MCF 10A (cell line): ENCODE measurements around the gene RIBC2. TPM values are rescaled to one million over a fixed set of nuclear protein-coding genes. Genes with fewer than 3 reads are reported as not detected.
"Not testable (repeated sequence)": the region's sequence is repeated elsewhere in the genome, so short reads cannot be mapped to it uniquely, and the experiment has no call there.

Experiments used
- BruUV-seq: library from RNA; stranded (reverse); fragments of 400-500 nt; replicated peaks from 2 replicates; lab custom pipeline; 2021; lab: Mats Ljungman, UMichigan
- CTCF ChIA-PET: fragments of 300-600 bp; sonication (Branson Sonifier 250); formaldehyde crosslinking; extraction: SDS; loops from one replicate; lab custom pipeline; 2021; ENCODE audit warnings: antibody characterized with exemption, inconsistent platforms; lab: Yijun Ruan, JAX
- POLR2A ChIA-PET: fragments of 300-600, 350-650 bp; sonication (Branson Sonifier 250); formaldehyde crosslinking; extraction: SDS; loops from one replicate; lab custom pipeline; 2020; ENCODE audit warnings: antibody characterized with exemption, inconsistent platforms; lab: Yijun Ruan, JAX
- DNase-seq: peaks from one replicate; pipeline ENCODE4 v3.0.0-alpha.2; 2018; ENCODE audit not compliant: unreplicated experiment
- H3K27ac Mint-ChIP-seq: one replicate; pipeline ENCODE4 v1.8.0; 2022; ENCODE audit warnings: mild to moderate bottlenecking, low read depth, mixed read lengths; ENCODE audit not compliant: unreplicated experiment
- H3K27me3 Mint-ChIP-seq: one replicate; pipeline ENCODE4 v1.8.0; 2022; ENCODE audit warnings: mixed read lengths; ENCODE audit not compliant: insufficient read depth, unreplicated experiment
- H3K36me3 Mint-ChIP-seq: one replicate; pipeline ENCODE4 v1.8.0; 2022; ENCODE audit warnings: mild to moderate bottlenecking, moderate library complexity, mixed read lengths; ENCODE audit not compliant: insufficient read depth, unreplicated experiment
- H3K4me1 Mint-ChIP-seq: one replicate; pipeline ENCODE4 v1.8.0; 2022; ENCODE audit warnings: mixed read lengths; ENCODE audit not compliant: insufficient read depth, unreplicated experiment
- H3K4me3 Mint-ChIP-seq: one replicate; pipeline ENCODE4 v1.8.0; 2022; ENCODE audit warnings: mild to moderate bottlenecking, moderate library complexity, mixed read lengths; ENCODE audit not compliant: unreplicated experiment
- H3K9me3 Mint-ChIP-seq: one replicate; pipeline ENCODE4 v1.8.0; 2022; ENCODE audit warnings: mixed read lengths; ENCODE audit not compliant: unreplicated experiment
- intact Hi-C: fragments of 100-400 bp; cut with micrococcal nuclease; formaldehyde crosslinking; loops from 2 replicates; pipeline ENCODE4 v1.14.1; 2022
- total RNA-seq: library from RNA; stranded (reverse); gene quantifications from 2 replicates; pipeline ENCODE4 v1.2.3, GENCODE V29; 2022
- TF ChIP-seq, protein P1 (sequence below): fragments of 200-600 bp; IDR thresholded peaks from one replicate; pipeline ENCODE4 v1.8.0; 2022; ENCODE audit warnings: antibody characterized with exemption, mild to moderate bottlenecking; ENCODE audit not compliant: unreplicated experiment

The RIBC2 gene
- total RNA-seq, 1 experiment from 2014 or later: 0.26 TPM

DNA sequence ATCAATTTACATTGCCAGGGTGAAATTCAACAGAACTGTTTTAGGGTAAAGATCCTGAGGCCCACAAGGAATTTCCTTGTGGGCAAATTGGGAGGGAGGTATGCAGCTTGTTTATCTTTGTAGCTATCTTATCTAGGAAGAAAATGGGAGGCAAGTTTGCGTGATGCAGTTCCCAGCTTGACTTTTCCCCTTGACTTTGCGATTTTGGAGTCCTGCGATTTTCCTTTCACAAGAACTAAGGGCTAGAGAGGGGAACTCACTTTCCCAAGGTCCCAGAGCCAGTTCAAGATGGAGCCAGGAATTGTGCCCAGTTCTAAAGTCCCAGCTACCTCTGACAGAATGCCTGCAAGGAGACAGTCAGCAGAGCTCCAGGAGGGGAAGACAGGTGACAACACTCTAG, 30.7 kb downstream of the RIBC2 start:
- TF ChIP-seq, protein P1, sequence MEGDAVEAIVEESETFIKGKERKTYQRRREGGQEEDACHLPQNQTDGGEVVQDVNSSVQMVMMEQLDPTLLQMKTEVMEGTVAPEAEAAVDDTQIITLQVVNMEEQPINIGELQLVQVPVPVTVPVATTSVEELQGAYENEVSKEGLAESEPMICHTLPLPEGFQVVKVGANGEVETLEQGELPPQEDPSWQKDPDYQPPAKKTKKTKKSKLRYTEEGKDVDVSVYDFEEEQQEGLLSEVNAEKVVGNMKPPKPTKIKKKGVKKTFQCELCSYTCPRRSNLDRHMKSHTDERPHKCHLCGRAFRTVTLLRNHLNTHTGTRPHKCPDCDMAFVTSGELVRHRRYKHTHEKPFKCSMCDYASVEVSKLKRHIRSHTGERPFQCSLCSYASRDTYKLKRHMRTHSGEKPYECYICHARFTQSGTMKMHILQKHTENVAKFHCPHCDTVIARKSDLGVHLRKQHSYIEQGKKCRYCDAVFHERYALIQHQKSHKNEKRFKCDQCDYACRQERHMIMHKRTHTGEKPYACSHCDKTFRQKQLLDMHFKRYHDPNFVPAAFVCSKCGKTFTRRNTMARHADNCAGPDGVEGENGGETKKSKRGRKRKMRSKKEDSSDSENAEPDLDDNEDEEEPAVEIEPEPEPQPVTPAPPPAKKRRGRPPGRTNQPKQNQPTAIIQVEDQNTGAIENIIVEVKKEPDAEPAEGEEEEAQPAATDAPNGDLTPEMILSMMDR: no peak
- DNase-seq: no peak
- Mint-ChIP-seq H3K27me3 (no peaks in the 10 kb centered on the region), H3K4me1 (peaks cover 24% of the 10 kb centered on the region), H3K9me3 (no peaks in the 10 kb centered on the region), H3K4me3 (no peak overlapping the region), H3K36me3 (no peaks in the 10 kb centered on the region), H3K27ac (peak overlapping the region; percentile 7)
- POLR2A ChIA-PET: interaction anchor here (1.9 to 5.1 kb wide), 3 partner anchors 26 to 108 kb away, joined by 4 to 31 read pairs (median 8); no protein-coding TSS in a partner anchor
- no TSS peak for BruUV-seq
- CTCF ChIA-PET: interaction anchor here (0.6 to 10.5 kb wide), 5 partner anchors 26 to 534 kb away, joined by 3 to 142 read pairs (median 3); no protein-coding TSS in a partner anchor
- intact Hi-C loops: no loop called here

DNA sequence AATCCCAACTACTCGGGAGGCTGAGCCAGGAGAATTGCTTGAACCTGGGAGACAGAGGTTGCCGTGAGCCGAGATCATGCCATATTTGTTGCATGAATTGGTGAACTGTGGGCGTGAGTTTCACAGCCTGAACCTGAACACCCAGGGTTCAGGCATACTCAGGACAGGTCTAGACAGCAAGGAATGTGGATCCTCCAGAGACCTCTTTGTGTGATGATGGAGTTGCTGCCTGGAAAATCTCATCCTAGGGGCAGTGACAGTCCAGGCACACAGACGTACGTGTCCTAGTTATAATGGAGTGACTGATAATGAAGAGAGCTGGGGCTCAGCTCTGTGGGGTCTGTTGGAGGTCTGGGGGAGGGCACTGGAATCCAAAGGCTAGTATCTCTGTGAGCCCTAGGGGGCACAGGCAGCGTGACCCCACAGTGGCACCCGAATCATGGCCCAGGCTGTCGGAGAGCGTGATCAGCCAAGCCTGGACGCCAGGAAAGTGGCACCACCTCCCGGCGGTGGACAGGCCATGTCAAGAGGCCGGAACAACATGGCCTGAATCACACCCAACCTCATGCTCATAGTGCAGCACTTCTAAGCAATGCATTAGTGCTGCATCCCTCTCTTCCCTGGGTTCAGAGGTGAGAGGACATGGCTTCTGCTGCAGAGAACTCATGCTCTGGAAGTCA, 31.7 kb downstream of the RIBC2 start:
- intact Hi-C loops: no loop called here
- H3K27me3 Mint-ChIP-seq: no peaks in the 10 kb centered on the region
- no peak overlapping the region for H3K27ac Mint-ChIP-seq
- H3K4me3 Mint-ChIP-seq: no peak overlapping the region
- peaks cover 24% of the 10 kb centered on the region for H3K4me1 Mint-ChIP-seq
- BruUV-seq: no TSS peak
- no peaks in the 10 kb centered on the region for H3K9me3 Mint-ChIP-seq
- CTCF ChIA-PET: interaction anchor here (10.5 kb wide), 1 partner anchor 108 kb away, joined by 142 read pairs; no protein-coding TSS in a partner anchor
- POLR2A ChIA-PET: interaction anchor here (1.1 to 5.1 kb wide), 2 partner anchors 11 to 25 kb away, joined by 4 to 31 read pairs; no protein-coding TSS in a partner anchor
- TF ChIP-seq, protein P1: no peak
- H3K36me3 Mint-ChIP-seq: no peaks in the 10 kb centered on the region
- DNase-seq: no peak

DNA sequence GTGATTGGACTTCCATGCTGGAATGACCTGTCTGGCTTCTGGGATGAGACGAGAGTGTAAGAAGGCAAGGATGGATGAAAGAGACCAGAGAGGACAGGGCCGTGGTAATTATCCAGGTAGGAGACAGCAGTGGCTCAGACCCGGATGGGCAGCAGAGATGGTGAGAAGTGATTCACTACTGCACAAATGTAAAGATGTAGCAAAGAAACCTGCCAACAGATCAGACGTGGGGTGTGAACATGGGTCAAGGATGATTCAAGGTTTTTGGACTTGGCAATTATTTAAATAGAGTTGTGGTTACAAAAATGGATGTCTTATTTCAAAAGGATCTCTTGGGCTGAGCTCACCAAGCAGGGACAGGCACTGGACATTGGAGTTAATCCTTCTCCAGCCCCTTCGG, 32.7 kb downstream of the RIBC2 start:
- H3K4me1 Mint-ChIP-seq: peaks cover 18% of the 10 kb centered on the region
- no peaks in the 10 kb centered on the region for H3K36me3 Mint-ChIP-seq
- POLR2A ChIA-PET: interaction anchor here (1.1 kb wide), 1 partner anchor 10 kb away, joined by 4 read pairs; no protein-coding TSS in a partner anchor
- peak; percentile 30 for DNase-seq
- H3K27ac Mint-ChIP-seq: no peak overlapping the region
- H3K9me3 Mint-ChIP-seq: no peaks in the 10 kb centered on the region
- CTCF ChIA-PET: interaction anchor here (0.6 to 10.5 kb wide), 3 partner anchors 15 to 107 kb away, joined by 4 to 142 read pairs (median 18); no protein-coding TSS in a partner anchor
- H3K4me3 Mint-ChIP-seq: no peak overlapping the region
- no TSS peak for BruUV-seq
- TF ChIP-seq, protein P1: no peak
- no peaks in the 10 kb centered on the region for H3K27me3 Mint-ChIP-seq
- intact Hi-C loops: no loop called here

DNA sequence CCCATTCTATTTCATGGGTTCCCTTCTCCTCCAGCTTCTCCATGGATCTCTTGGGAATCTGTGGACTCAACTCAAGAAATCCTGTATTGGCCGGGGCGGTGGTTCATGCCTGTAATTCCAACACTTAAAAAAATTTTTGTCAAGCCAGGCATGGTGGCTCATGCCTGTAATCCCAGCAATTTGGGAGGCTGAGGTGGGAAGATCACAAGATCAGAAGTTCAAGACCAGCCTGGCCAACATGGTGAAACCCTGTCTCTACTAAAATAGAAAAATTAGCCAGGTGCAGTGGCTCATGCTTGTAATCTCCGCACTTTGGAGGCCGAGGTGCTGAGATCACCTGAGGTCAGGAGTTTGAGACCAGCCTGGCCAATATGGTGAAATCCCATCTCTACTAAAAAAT, 34.1 kb downstream of the RIBC2 start:
- CTCF ChIA-PET: interaction anchor here (0.7 to 4.1 kb wide), 2 partner anchors 105 to 164 kb away, joined by 3 to 18 read pairs; no protein-coding TSS in a partner anchor

More for the DNA sequence above, 34.1 kb downstream of the RIBC2 start:
- H3K27ac Mint-ChIP-seq, BruUV-seq, H3K4me3 Mint-ChIP-seq, DNase-seq, intact Hi-C loops, H3K9me3 Mint-ChIP-seq, H3K27me3 Mint-ChIP-seq, H3K36me3 Mint-ChIP-seq, POLR2A ChIA-PET: not testable (repeated sequence)
- peaks cover 15% of the 10 kb centered on the region for H3K4me1 Mint-ChIP-seq
